ENCODE measurements around the gene GLB1L3.

GRCh38 chr11:134287561-134287960, 11.4 kb downstream of the GLB1L3 start:
- TF ChIP-seq POLR2AphosphoS5 (IDR thresholded peaks at IDR 0.05) (no peak), CTCF (IDR thresholded peaks at IDR 0.05) (no peak), POLR2A (IDR thresholded peaks at IDR 0.05) (no peak)
